Gastrocnemius medialis (tissue), 4 donors: ENCODE measurements around the gene EVI2A. TPM values are rescaled to one million over a fixed set of nuclear protein-coding genes. Genes with fewer than 3 reads are reported as not detected.

Experiments used
- ATAC-seq, 2 donors: fragments of 150-250 bp; one replicate each; pipeline ENCODE4 v1.9.1; 2016
- DNase-seq, 2 donors: peaks; one replicate each; pipeline ENCODE4 v3.0.0-alpha.2; 2019
- H3K27ac ChIP-seq, 4 donors: fragments of 200-600 bp; sonication (generic); 1 replicate in 1 of 4; 2 replicates in 3 of 4; pipeline ENCODE4 v1.5.1; 2016 to 2018; ENCODE audit warnings: mild to moderate bottlenecking in 2 of 4, moderate library complexity in 1 of 4
- H3K27me3 ChIP-seq, 3 donors: fragments of 200-600 bp; sonication (generic) in 2 of 3; 1 replicate in 1 of 3; 2 replicates in 2 of 3; pipeline versions ENCODE4 v1.5.1 to v1.6.0; 2016 to 2019; ENCODE audit warnings: mild to moderate bottlenecking in 1 of 3, moderate library complexity in 1 of 3
- H3K36me3 ChIP-seq, 2 donors: fragments of 200-600 bp; sonication (generic) in 1 of 2; one replicate each; pipeline ENCODE4 v1.5.1; 2017 to 2018
- H3K4me1 ChIP-seq, 2 donors: fragments of 200-600 bp; sonication (generic) in 1 of 2; one replicate each; pipeline ENCODE4 v1.5.1; 2016 to 2017; ENCODE audit warnings: mild to moderate bottlenecking in 2 of 2
- H3K4me3 ChIP-seq, 4 donors: fragments of 200-600 bp; sonication (generic) in 3 of 4; 1 replicate in 1 of 4; 2 replicates in 3 of 4; pipeline ENCODE4 v1.5.1; 2016 to 2019; ENCODE audit warnings: mild to moderate bottlenecking in 2 of 4
- H3K9me3 ChIP-seq, 3 donors: fragments of 200-600 bp; sonication (generic) in 2 of 3; 1 replicate in 1 of 3; 2 replicates in 2 of 3; pipeline ENCODE4 v1.5.1; 2016 to 2019
- CTCF ChIP-seq, 5 experiments: fragments of 450-650 bp in 3 of 5; fragments of 200-600 bp in 2 of 5; sonication (generic) in 2 of 5; IDR thresholded peaks in 4 of 5; conservative IDR thresholded peaks in 1 of 5; 1 replicate in 4 of 5; 2 replicates in 1 of 5; pipeline ENCODE4 v1.5.1; 2016 to 2019; ENCODE audit warnings: antibody characterized with exemption in 5 of 5, mild to moderate bottlenecking in 3 of 5, moderate library complexity in 3 of 5
- POLR2A ChIP-seq, 2 donors: fragments of 450-650 bp; IDR thresholded peaks; one replicate each; pipeline ENCODE4 v1.6.1; 2017; ENCODE audit warnings: antibody characterized with exemption in 2 of 2, mild to moderate bottlenecking in 2 of 2, moderate library complexity in 2 of 2
- in situ Hi-C, 4 donors: fragments of 200-750 bp; cut with MboI; loops; one replicate each; pipeline versions ENCODE4 v1.15.0 to v1.8.0; 2017; ENCODE audit warnings: low sequenced_read_pairs in 4 of 4
- intact Hi-C: fragments of 100-400 bp; cut with DNase I; formaldehyde crosslinking; loops from one replicate; pipeline ENCODE4 v1.15.1; 2023; ENCODE audit warnings: low total_unique reads
- total RNA-seq, 4 donors: library from RNA; depleted of rRNA; stranded (reverse); fragments of >200 nt; gene quantifications; one replicate each; pipeline versions ENCODE4 v1.1.0 to v1.2.3, GENCODE V29; 2016

Gene EVI2A
- total RNA-seq, 4 donors from 2014 or later, result 0.49 to 2.2 (median 0.96) TPM

- in situ Hi-C loops (loop anchor here in 1 of 4 donors (25.0 kb wide), 1 partner anchor 110 kb away; no protein-coding TSS in a partner anchor), intact Hi-C loops (no loop called here)
- no peak for TF ChIP-seq POLR2A (IDR thresholded peaks at IDR 0.05)
- TF ChIP-seq CTCF (IDR thresholded peaks at IDR 0.05 in 4 of 5, conservative IDR thresholded peaks at IDR 0.05 in 1 of 5), result no peak
- Histone ChIP-seq H3K4me1 (no peaks in the 10 kb centered on the region), H3K27me3 (no peaks in the 10 kb centered on the region), H3K27ac (no peak within 1 kb of the TSS), H3K9me3 (no peaks in the 10 kb centered on the region), H3K4me3 (no peak within 1 kb of the TSS), H3K36me3 (no peaks in the 10 kb centered on the region)
- ATAC-seq, result no peak
- DNase-seq, result no peak
Observed at GRCh38 chr17:31297090-31297489, 24.3 kb downstream of the EVI2A start, which contains the start of gene OMG. Gene OMG, minus strand, starts transcription at chr17:31297239. Its CDS starts 908 bp downstream, at chr17:31296331.

- intact Hi-C loops (no loop called here), in situ Hi-C loops (loop anchor here in 1 of 4 donors (25.0 kb wide), 1 partner anchor 109 kb away; no protein-coding TSS in a partner anchor)
- Histone ChIP-seq H3K27me3 (no peaks in the 10 kb centered on the region), H3K4me3 (no peak overlapping the region), H3K4me1 (no peaks in the 10 kb centered on the region), H3K9me3 (no peaks in the 10 kb centered on the region), H3K27ac (no peak overlapping the region), H3K36me3 (no peaks in the 10 kb centered on the region)
- ATAC-seq, result no peak
- no peak for DNase-seq
- TF ChIP-seq POLR2A (IDR thresholded peaks at IDR 0.05) (no peak), CTCF (IDR thresholded peaks at IDR 0.05 in 4 of 5, conservative IDR thresholded peaks at IDR 0.05 in 1 of 5) (no peak)
Observed at GRCh38 chr17:31296142-31296541, 25.3 kb downstream of the EVI2A start.

- H3K9me3 ChIP-seq, result no peaks in the 10 kb centered on the region
- in situ Hi-C loops (loop anchor here in 1 of 4 donors (25.0 kb wide), 1 partner anchor 108 kb away; no protein-coding TSS in a partner anchor), intact Hi-C loops (no loop called here)
- H3K36me3 ChIP-seq, result no peaks in the 10 kb centered on the region
- ATAC-seq (no peak), DNase-seq (no peak)
- TF ChIP-seq CTCF (IDR thresholded peaks at IDR 0.05 in 4 of 5, conservative IDR thresholded peaks at IDR 0.05 in 1 of 5) (no peak), POLR2A (IDR thresholded peaks at IDR 0.05) (no peak)
- H3K4me3 ChIP-seq, result no peak overlapping the region
- no peaks in the 10 kb centered on the region for H3K4me1 ChIP-seq
- H3K27ac ChIP-seq, result no peak overlapping the region
- no peaks in the 10 kb centered on the region for H3K27me3 ChIP-seq
Observed at GRCh38 chr17:31295489-31295871, 25.9 kb downstream of the EVI2A start.

- DNase-seq, result no peak
- no peaks in the 10 kb centered on the region for H3K36me3 ChIP-seq
- in situ Hi-C loops, result loop anchor here in 1 of 4 donors (25.0 kb wide), 1 partner anchor 108 kb away; no protein-coding TSS in a partner anchor
Observed at GRCh38 chr17:31294820-31295488, 26.5 kb downstream of the EVI2A start.

More at GRCh38 chr17:31294820-31295488, 26.5 kb downstream of the EVI2A start:
- Histone ChIP-seq H3K9me3 (no peaks in the 10 kb centered on the region), H3K4me3 (no peak overlapping the region), H3K4me1 (no peaks in the 10 kb centered on the region), H3K27ac (no peak overlapping the region), H3K27me3 (no peaks in the 10 kb centered on the region)
- intact Hi-C loops, result no loop called here
- no peak for ATAC-seq
- TF ChIP-seq POLR2A (IDR thresholded peaks at IDR 0.05) (no peak), CTCF (IDR thresholded peaks at IDR 0.05 in 4 of 5, conservative IDR thresholded peaks at IDR 0.05 in 1 of 5) (no peak)
